Adrenal gland (tissue), 5 donors: Measurements from ENCODE around the gene ME2.

Source experiments
- CTCF ChIP-seq, 6 experiments: fragments of 450-650 bp in 4 of 6; fragments of 200-600 bp in 2 of 6; sonication (generic) in 1 of 6; IDR thresholded peaks; 1 replicate in 5 of 6; 2 replicates in 1 of 6; pipeline versions ENCODE4 v1.5.1 to v1.8.0; 2016 to 2021; ENCODE audit warnings: antibody characterized with exemption in 6 of 6, mild to moderate bottlenecking in 2 of 6, moderate library complexity in 1 of 6
- POLR2A ChIP-seq, 2 donors: fragments of 450-650 bp; IDR thresholded peaks; one replicate each; pipeline ENCODE4 v1.6.1; 2017; ENCODE audit warnings: antibody characterized with exemption in 2 of 2, mild to moderate bottlenecking in 2 of 2, moderate library complexity in 1 of 2
- donor health status: DM: no; HTN: no; CAD: no.

GRCh38 chr18:50918153-50918552 is 39.2 kb downstream of the ME2 start:
- TF ChIP-seq POLR2A (IDR thresholded peaks at IDR 0.05): no peak
- no peak for TF ChIP-seq CTCF (IDR thresholded peaks at IDR 0.05)
